ENCODE results near the gene CACNA1I. TPM values are rescaled to one million over a fixed set of nuclear protein-coding genes. Genes with fewer than 3 reads are reported as not detected.

Gene CACNA1I
- total and polyA plus RNA-seq, 2 of the 8 experiments (the other 6 are each of a cell fraction or from before 2014, with no cell fraction given), result 0.77 to 1.2 TPM

DNA sequence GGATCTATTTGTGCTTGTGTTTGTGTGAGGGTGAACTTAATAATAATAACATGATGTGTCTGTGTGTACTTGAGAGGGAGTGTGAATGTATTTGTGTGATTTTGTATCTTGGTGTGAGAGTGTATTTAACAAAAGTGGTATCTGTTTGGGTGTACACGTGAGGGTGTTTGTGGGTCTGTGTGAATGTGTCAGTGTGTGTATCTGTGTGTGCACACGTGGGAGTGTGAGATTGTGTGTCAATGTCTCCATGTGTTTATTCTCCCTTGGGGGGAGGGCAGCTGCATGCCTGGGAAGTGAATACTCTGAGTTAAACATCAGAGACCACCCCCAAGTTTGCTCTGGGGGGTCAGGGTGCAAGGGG is 23.0 kb upstream of the CACNA1I start:
- ChIA-PET POLR2A (ENCODE audit: partially characterized antibody) (interaction anchor here (1.1 kb wide), 1 partner anchor 24 kb away, joined by 4 read pairs; no protein-coding TSS in a partner anchor), CTCF (ENCODE audit: partially characterized antibody) (interaction anchor here (1.0 to 8.2 kb wide), 4 partner anchors 12 to 489 kb away, joined by 3 to 50 read pairs (median 5); no protein-coding TSS in a partner anchor)
- H2AFZ ChIP-seq (ENCODE audit: low read length), result no peak overlapping the region
- H4K91ac ChIP-seq (replicated peaks; ENCODE audit: insufficient read length, low read length), result no peak overlapping the region
- no peak overlapping the region for H3K4ac ChIP-seq (replicated peaks; ENCODE audit: insufficient read length, low read depth, low read length)
- no peak for FAIRE-seq
- H3K79me1 ChIP-seq (ENCODE audit: low read depth, low read length), result no peaks in the 10 kb centered on the region
- H3K36me3 ChIP-seq (ENCODE audit: control insufficient read depth in 2 of 4, insufficient read depth in 4 of 4, low read length in 3 of 4), result no peaks in the 10 kb centered on the region
- no peak for TF ChIP-seq MAFK (IDR thresholded peaks at IDR 0.05; ENCODE audit: low read depth, low read length)
- TF ChIP-seq JUN (IDR thresholded peaks at IDR 0.05; ENCODE audit: low read depth, low read length), result no peak
- no peak for TF ChIP-seq HDAC2 (IDR thresholded peaks at IDR 0.05; ENCODE audit: borderline replicate concordance in 1 of 2, low read depth in 2 of 2, low read length in 2 of 2)
- no peak for TF ChIP-seq KDM4A (IDR thresholded peaks at IDR 0.05; ENCODE audit: low read depth, low read length, severe bottlenecking)
- TF ChIP-seq POLR2A (IDR thresholded peaks at IDR 0.05; ENCODE audit: control extremely low read depth in 1 of 2, low read depth in 2 of 2, low read length in 2 of 2), result no peak
- TF ChIP-seq POU5F1 (IDR thresholded peaks at IDR 0.05; ENCODE audit: low read depth, low read length), result no peak
- TF ChIP-seq EGR1 (IDR thresholded peaks at IDR 0.05; ENCODE audit: borderline replicate concordance, low read depth, low read length), result no peak
- TF ChIP-seq GTF2F1 (IDR thresholded peaks at IDR 0.05; ENCODE audit: borderline replicate concordance, low read depth, low read length), result no peak
- no peak for TF ChIP-seq JUND (IDR thresholded peaks at IDR 0.05; ENCODE audit: low read length)
- TF ChIP-seq SAP30 (IDR thresholded peaks at IDR 0.05; ENCODE audit: insufficient read depth, insufficient replicate concordance, low read length), result no peak
- TF ChIP-seq, protein P1, sequence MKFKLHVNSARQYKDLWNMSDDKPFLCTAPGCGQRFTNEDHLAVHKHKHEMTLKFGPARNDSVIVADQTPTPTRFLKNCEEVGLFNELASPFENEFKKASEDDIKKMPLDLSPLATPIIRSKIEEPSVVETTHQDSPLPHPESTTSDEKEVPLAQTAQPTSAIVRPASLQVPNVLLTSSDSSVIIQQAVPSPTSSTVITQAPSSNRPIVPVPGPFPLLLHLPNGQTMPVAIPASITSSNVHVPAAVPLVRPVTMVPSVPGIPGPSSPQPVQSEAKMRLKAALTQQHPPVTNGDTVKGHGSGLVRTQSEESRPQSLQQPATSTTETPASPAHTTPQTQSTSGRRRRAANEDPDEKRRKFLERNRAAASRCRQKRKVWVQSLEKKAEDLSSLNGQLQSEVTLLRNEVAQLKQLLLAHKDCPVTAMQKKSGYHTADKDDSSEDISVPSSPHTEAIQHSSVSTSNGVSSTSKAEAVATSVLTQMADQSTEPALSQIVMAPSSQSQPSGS (IDR thresholded peaks at IDR 0.05; ENCODE audit: low read length), result no peak
- no peak for TF ChIP-seq BRCA1 (IDR thresholded peaks at IDR 0.05; ENCODE audit: low read depth, low read length)
- H3K9me3 ChIP-seq (ENCODE audit: insufficient read depth in 2 of 2, low read depth in 1 of 2, low read length in 1 of 2), result no peaks in the 10 kb centered on the region
- H3K79me2 ChIP-seq (ENCODE audit: control insufficient read depth in 1 of 2, insufficient read depth in 2 of 2, low read length in 2 of 2), result no peaks in the 10 kb centered on the region
- no peak overlapping the region for H3K56ac ChIP-seq (replicated peaks; ENCODE audit: insufficient read length, low read depth, low read length)
- H3K27ac ChIP-seq (ENCODE audit: low read depth, low read length), result no peak overlapping the region
- H2BK5ac ChIP-seq (ENCODE audit: low read depth, low read length), result no peak overlapping the region
- H4K20me1 ChIP-seq (replicated peaks in 1 of 2; ENCODE audit: control insufficient read depth in 1 of 2, insufficient read depth in 2 of 2, low read length in 2 of 2), result peaks cover 0 to 3% of the 10 kb centered on the region in 2 experiments
- H3K9ac ChIP-seq (replicated peaks in 1 of 4; ENCODE audit: extremely low read depth in 1 of 4, low read depth in 3 of 4, low read length in 3 of 4), result no peak overlapping the region
- H2AK5ac ChIP-seq (ENCODE audit: low read depth, low read length), result no peak overlapping the region
- H3K4me3 ChIP-seq (ENCODE audit: extremely low read depth in 1 of 4, insufficient read depth in 2 of 4, low read depth in 3 of 4, low read length in 4 of 4), result no peak overlapping the region
- H3K18ac ChIP-seq (ENCODE audit: extremely low read depth, low read length), result no peak overlapping the region
- H4K5ac ChIP-seq (ENCODE audit: insufficient read length, low read depth, low read length), result no peak overlapping the region
- DNase-seq (ENCODE audit: low read depth in 1 of 2, low spot score in 2 of 2), result no peak
- H3K23me2 ChIP-seq (ENCODE audit: low read depth, low read length), result no peaks in the 10 kb centered on the region; the same call in 1 of the 2 replicates
- H3K4me2 ChIP-seq (ENCODE audit: insufficient read depth in 1 of 2, low read depth in 2 of 2, low read length in 2 of 2), result no peak overlapping the region
- H3K27me3 ChIP-seq (replicated peaks in 1 of 4; ENCODE audit: control insufficient read depth in 3 of 4, extremely low read depth in 1 of 4, insufficient read depth in 3 of 4, low read length in 3 of 4), result peaks cover 0 to 15% (median 11%) of the 10 kb centered on the region in 4 experiments; a peak in 6 of 7 replicates
- no peak overlapping the region for H2BK20ac ChIP-seq (ENCODE audit: low read length)
- WGBS, 2 experiments (ENCODE audit: extremely low coverage in 1 of 2, insufficient coverage in 1 of 2, insufficient read length in 1 of 2, insufficient replicate concordance in 2 of 2, low coverage in 1 of 2, low lambda C conversion rate in 2 of 2, missing lambda C conversion rate in 1 of 2), result 71% methylated on average over 2 of the region's 2 CpGs; no CpG with 5 or more reads in 1 of the 2 experiments
- no peak overlapping the region for H4K8ac ChIP-seq (ENCODE audit: extremely low read depth, insufficient read depth, low read length)
- no peak overlapping the region for H3K14ac ChIP-seq (ENCODE audit: insufficient read length)
- no peak overlapping the region for H2BK12ac ChIP-seq (ENCODE audit: low read depth, low read length)
- H2BK15ac ChIP-seq (ENCODE audit: low read length), result no peak overlapping the region
- no peak overlapping the region for H3K23ac ChIP-seq (ENCODE audit: insufficient read length)
- no peaks in the 10 kb centered on the region; a peak in 2 of 7 replicates for H3K4me1 ChIP-seq (replicated peaks in 1 of 4; ENCODE audit: control insufficient read depth in 3 of 4, insufficient read depth in 4 of 4, low read length in 3 of 4)
- H2BK120ac ChIP-seq (replicated peaks; ENCODE audit: low read depth, low read length), result no peak overlapping the region
